ENCODE data around the gene KCNJ16.

KCNJ16 gene

DNA sequence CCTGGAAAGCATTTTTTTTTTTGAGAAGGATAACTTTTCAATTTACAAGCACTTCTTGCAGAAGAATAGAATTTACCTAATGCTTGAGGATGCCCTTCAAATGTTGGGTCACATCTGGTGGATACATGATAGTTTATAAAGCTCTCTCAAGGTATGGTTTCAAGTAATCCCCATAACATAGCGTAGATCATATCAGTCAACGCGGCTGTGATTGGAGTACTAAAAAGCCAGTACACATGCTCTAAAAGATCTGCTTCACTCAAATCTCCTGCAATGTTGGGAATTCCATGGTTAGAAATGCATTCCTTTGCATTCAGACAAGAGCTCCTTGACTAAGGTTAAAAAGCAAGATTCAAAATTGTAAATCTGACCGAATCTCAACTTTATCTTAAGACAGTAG lies 3.9 kb upstream of the KCNJ16 start:
- DNase-seq, result no peak

DNA sequence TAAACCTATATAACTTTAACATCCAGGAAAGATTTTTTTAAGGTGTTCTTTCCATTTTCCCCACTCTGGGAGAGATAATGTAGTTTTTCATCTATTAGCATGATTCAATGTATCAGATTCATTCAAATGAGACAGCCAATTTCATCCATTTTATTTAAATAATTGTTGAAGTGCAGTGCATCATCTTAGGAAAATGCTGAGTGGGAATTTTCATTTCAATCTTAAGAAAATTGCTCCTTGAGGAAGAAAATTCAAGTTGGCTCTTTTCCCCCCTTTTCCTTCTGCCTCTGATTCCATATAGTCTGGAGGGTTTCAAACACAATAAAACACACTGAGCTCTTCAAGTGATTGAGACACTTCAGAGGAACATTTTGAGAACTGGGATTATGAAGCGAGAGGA lies 3.4 kb upstream of the KCNJ16 start:
- DNase-seq, result no peak

DNA sequence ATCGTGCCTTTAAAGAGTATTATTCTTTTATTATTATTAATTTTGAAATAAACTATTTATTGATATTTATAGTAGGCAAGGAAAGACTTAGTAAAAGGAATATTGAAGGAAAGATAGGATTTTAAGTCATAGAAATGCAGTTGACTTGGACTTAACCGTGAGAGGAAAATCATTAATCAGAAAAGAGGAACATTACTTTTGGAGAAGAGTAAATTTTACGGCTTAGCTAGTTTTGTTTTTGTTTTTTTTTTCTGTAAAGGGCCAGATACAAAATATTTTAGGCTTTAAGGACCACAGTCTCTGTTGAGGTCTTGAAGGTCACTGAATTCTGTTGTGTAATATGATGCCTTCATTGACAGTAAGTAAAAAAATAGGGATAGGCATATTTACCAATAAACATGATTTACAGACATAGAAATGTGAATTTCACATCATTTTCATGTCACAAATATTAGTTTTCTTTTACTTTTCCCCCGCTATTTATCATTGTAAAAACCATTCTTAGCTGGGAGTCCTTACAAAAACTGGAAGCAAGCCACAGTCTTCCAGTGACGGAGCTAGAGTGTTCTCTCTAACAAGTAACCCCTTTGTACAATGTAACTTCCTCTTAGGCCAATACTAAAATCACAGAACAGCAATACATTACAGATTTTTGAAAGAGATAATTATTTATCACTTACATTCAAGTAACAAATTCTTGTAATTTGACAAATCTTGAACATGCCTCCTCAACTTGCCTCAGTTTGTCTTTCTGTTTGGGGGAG lies 2.3 kb upstream of the KCNJ16 start:
- no peak for DNase-seq

DNA sequence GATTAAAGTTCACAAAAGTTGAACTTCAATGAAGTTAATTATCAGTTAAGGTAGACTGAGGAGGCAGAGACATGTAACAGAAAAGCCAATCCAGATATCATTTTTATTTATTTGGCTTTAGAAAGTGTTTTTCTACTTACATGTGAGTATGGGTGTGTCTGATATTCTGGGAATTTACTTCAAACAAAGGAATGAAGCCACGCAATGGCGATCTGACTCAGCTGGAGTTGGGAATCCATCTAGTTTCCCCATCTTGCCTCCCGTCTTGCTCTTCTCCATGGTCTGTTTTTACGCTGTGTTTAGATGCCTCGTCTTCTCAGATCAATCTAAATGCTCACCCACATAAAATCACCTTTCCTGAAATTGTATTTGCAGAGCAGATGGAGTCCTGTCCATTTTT lies 1.7 kb upstream of the KCNJ16 start:
- no peak for DNase-seq

- DNase-seq, result no peak
These were observed 1.2 kb upstream of the KCNJ16 start for GRCh38 chr17:70073799-70074198.

GRCh38 chr17:70074236-70074830 lies 692 bp upstream of the KCNJ16 start:
- no peak for DNase-seq

- DNase-seq, result no peak
These were observed 1.2 kb downstream of the KCNJ16 start for GRCh38 chr17:70076189-70076588.

DNA sequence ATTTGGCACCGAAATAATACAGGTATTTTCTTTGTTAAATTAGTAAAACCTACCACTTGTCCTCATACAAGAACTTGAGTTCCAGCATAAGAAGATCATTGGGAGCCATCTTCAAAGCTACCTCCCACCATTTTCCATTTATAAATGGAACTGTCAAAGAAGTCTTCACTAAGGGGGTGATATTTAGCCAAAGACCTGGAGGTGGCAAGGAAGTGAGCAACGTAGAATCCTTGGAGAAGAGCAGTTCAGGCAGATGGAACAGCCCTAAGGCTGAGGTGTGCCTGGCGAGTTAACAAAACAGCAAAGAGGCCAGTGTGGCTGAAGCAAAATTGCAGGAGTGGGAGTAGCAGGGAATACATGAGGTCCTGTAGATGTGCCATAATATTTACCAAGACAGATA lies 1.8 kb downstream of the KCNJ16 start:
- no peak for DNase-seq

DNA sequence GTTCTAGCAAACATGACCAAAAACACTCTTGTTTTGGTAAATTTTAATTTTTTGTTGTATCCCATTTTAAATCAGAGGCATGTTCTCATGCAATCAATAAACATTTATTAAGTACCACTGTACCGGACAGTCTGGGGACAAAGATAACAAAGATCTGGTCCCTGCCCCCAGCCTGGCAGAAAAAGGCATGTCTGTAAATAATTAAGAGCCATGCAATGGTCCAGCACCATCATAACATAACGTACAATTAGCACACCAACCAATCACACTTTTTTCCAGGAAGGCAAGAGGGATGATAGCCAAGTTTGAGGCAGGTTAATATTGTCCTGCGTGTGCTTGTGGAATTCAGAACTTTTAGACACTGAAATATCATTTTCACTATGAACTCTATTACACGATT lies 3.5 kb downstream of the KCNJ16 start:
- no peak for DNase-seq

DNA sequence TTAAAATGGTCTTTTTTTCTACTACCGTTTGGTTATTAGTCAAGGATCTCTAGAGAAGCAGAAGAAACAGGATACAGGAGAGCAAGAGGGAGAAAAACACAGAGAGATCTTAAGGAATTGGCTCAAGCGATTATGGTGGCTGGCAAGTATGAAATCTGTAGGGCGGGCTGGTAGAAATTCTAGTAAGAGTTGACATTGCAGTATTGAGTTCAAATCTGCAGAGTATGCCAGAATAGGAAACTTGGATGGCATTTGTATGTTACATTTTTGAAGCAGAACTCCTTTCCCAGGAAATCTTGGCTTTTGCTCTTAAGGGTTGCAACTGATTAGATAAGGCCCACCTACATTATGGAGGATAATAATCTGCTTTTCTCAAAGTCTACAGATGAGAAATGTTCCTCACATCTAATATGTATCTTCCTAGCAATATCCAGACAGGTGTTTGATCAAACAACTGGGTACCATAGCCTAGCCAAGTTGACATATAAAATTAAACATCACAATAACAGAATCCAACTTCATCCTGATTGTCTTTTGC lies 4.0 kb downstream of the KCNJ16 start:
- no peak for DNase-seq

GRCh38 chr17:70080541-70081347 lies 5.7 kb downstream of the KCNJ16 start:
- DNase-seq, result no peak

DNA sequence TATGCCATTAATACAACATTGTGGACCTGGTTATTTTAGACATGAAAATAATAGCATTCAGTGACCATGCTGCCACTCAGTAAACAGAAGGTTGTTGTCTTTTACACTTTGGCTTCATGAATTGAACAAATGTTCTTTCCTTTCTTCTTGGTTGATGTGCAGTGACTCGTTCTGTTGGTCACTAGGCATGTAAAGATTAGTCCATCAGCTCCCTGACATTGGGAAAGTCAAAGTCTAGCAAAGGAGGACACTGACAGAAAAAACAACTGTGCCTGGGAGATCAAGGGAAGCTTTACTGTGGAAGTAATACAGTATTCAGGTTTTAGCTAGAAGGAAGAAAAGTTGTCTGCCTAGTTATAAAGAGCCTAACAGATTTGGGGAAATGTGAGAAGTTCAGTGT lies 6.9 kb downstream of the KCNJ16 start:
- no peak for DNase-seq

DNA sequence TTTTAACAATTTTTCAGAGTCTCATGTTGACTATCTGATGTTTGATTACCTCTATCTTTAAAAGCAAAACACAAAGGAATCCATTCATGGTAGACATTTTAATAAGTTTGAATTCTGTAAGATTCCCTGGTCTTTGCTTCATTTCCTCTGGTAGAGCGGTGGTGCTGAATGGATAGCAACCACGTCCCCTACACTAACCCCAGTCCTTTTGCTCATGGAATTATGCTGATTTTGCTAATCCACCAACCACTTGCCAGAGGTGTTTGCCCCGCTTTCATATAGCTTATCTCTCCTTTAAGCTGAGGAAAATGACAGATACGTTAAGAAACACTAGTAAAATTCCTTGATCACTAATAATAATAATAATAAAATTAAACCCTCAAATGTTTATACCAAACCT lies 9.5 kb downstream of the KCNJ16 start:
- DNase-seq, result no peak

DNA sequence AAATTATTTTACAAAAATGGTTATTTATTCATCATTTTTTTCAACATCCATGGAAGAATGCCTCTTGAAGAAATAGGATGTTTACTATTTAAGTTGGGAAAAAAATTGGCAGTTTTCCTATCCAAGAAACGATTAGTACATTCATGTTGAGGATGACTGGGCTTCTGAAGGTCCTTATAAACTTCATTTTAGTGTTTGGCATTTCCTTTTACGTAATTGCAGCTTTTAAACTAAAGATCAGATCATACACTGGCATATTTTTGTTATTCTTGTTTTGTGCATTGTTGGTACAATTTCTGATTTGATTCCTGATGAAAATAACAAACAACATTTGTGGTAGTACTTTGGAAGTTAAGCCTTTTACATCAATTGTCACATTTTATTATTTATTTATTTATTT lies 11.5 kb downstream of the KCNJ16 start:
- no peak for DNase-seq

DNA sequence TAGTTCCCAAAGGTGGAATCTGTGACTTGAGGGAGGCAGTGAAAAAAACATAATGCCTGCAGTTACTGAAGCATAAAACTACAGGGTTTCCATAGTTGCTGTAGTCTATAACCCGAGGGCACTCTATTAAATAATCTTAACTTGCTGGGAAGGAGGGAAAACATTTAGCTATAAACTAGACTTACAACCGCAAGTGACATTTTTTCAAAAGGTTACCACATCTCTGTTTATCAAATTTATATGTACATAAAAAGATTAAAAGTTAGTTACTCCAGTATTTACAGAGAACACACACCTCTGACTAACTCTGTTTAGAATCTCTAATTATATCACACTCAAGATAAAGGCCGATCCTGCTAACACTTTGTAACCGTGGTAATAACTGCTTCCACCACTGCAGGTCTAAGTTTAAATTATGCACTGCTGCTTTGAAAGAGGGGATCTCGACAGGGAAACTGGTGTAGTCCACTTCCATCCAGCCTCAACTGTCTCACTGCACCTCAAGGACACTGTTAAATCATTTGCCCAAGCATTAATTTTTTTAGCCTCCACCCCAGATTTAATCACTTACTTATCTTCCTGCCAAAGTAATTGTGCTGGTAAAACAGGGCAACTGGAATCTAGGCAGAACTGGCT lies 14.6 kb downstream of the KCNJ16 start:
- DNase-seq, result no peak

DNA sequence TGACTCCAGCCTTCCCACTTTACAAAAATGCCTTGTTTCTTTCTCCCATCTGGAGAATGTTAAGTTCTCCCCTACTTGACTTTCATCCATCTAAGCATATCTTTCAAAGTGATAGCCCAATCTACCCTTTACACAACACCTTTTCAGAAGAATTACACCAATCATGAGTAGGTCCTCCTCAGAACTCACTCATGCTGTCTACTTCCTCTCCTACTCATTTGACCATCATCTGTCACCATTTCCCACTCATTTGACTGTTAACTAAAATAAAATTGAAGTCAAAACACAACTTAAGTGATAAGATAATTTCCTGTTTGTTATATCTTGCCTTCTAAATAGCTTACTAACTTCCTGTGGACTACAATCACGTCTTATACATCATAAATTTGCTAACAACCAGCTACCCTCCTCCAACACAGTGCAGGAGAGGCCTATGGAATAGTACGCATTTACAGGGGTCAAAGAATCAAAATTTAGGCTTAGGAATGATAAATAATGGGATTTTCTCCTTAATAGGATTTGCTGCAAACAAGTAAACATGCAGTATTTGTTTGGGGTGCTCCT lies 16.1 kb downstream of the KCNJ16 start:
- DNase-seq, result no peak

DNA sequence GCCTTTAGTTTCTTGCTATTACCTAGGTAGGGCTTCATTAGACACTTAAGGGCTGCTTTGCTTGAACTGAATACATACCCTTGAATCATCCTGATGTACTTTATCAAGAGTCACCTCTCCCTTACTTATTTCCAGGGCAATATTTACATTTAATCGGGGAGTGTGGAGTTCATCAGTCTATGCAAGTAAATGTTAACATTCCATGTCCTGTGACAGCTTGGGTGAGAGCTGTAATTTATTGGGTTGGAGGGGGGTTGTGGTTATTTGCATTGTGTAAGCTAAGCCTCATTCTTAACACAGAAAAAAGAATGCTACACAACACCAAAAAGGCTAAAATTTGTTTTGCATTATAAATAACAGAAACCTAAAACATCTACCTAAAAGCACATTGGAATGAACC lies 16.7 kb downstream of the KCNJ16 start:
- DNase-seq, result no peak

DNA sequence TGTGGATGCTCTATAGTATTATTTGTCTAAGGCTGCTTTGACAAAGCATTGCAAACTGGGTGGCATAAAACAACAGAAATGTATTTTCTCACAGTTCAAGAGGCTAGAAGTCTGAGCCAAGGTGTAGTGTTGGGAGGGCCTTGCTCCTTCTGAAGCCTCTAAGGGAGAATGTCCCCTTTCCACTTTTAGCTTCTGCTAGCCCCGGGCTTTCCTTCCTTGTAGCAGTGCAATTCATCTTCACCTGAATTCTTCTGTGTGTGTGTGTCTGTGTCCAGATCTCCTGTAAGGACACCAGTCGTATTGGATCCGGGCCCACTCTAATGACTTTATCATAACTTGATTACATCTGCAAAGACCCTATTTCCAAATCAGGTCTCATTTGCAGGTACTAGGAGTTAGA lies 18.1 kb downstream of the KCNJ16 start:
- DNase-seq, result no peak

DNA sequence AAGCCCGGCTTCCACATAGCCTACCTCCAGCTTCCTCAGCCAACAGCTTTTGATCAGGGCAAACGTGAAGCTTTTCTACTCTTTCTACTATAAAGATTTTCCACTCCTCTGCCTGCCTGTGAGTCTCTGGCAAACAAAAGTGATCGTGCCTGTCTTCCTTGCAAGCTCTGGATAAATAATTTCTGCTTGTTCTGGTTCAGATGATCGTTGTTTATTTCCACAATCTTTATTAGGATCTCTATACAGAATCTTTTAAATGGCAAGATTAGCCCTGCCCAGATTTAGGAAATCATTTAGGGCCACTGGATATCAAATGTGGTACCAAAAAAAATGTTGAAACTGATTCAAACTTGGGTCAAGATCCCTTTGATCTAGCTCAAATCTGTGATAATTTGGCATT lies 20.4 kb downstream of the KCNJ16 start:
- DNase-seq, result no peak

DNA sequence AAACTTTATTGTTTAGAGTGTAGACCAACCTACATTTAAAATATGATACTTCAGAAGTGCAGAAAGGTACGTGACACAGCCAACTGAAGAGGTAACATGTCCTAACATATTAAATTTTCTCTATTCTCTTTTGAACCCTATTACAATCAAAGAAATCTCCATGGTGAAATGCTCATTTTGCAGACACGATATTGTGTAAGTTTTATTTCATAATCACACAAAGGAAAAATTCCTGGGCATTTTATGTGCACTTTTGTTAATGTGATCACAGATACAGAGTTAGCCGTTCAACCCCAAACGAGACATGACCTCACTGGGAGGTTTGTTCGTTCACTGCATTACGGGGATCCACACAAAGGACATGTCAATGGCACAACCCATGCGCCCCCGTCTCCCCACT lies 21.8 kb downstream of the KCNJ16 start:
- no peak for DNase-seq

DNA sequence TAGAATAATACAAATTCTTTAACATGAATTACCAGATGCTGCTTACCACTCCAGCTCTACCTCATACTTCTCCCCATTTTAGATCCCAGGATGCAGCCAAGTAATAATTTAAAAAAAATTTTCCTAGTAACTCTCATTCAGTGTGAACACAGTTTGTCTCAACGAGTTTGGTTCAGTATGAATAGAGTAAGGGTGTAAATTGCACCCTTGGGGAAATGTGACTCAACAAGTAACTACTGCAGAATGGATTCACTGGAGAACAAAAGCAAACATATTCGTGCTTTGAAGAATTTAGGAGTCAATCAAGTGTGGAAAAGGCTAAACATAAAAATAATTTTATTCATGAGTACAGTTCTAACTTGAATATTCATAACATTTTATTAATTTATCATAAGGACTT lies 23.0 kb downstream of the KCNJ16 start:
- DNase-seq, result no peak

DNA sequence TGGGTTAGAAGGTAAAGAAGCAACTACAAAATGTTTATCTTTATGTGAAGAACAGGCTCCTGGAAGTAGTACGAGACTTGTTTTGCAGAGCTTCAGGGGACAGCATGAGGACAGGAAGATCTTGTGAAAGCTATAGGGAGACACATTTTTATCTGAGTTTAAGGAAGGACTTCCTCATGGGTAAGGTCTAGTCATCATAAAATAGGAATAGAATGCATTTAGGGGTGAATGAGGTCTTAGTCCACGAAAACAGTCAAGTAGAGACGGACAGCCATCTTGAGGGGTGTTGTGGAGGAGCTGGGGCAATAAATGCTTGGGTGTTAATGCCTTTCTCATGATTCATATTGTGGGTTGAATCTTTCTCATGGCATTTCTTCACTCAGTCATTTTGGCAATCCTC lies 24.3 kb downstream of the KCNJ16 start:
- no peak for DNase-seq

DNA sequence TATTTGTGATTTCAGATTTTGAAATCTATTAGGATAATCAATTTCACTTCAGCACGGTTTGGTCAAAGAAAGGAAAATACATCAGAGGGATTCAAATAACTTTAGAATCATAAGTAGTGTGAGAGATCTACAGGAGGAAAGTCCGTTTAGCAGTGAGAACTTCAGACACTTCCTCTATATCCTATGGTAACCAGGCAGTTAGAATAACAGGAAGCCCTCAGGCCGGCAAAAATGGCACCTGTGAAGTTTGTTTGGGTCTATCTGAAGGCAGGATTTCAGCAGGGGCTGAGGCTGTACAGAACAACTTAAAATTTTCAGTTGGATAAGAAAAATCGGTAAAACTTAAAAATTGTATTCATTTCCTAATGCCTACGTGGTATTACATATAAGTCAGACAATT lies 24.9 kb downstream of the KCNJ16 start:
- DNase-seq, result no peak

Data from NCI-H1694 (cell line).